Activated naive CD4-positive, alpha-beta T cell treated with anti-CD3 and anti-CD28 coated beads, Interleukin-2, amount 10 ng/mL, durations not matched to agents 7 days and 5 days (primary cell): ENCODE results near the gene PPP1R12B.
"Not testable (repeated sequence)": the region's sequence is repeated elsewhere in the genome, so short reads cannot be mapped to it uniquely, and the experiment has no call there.

Experiments used
- CTCF ChIA-PET: fragments of 350-600 bp; sonication (Branson Sonifier 250); formaldehyde crosslinking; loops from one replicate; lab custom pipeline; 2021; ENCODE audit warnings: antibody characterized with exemption; lab: Charles Lee
- DNase-seq: peaks from one replicate; pipeline ENCODE4 v3.0.0-alpha.2; 2020
- H3K27ac Mint-ChIP-seq: one replicate; pipeline ENCODE4 v1.8.0; 2021; ENCODE audit warnings: mild to moderate bottlenecking, moderate library complexity, mixed read lengths
- H3K27me3 Mint-ChIP-seq: one replicate; pipeline ENCODE4 v1.8.0; 2021; ENCODE audit warnings: mild to moderate bottlenecking, mixed read lengths
- H3K36me3 Mint-ChIP-seq: one replicate; pipeline ENCODE4 v1.8.0; 2021; ENCODE audit warnings: mixed read lengths
- H3K4me1 Mint-ChIP-seq: one replicate; pipeline ENCODE4 v1.8.0; 2021; ENCODE audit warnings: mixed read lengths
- H3K4me3 Mint-ChIP-seq: one replicate; pipeline ENCODE4 v1.8.0; 2021; ENCODE audit warnings: mild to moderate bottlenecking, moderate library complexity, mixed read lengths
- H3K9me3 Mint-ChIP-seq: one replicate; pipeline ENCODE4 v1.8.0; 2021; ENCODE audit warnings: mixed read lengths

Gene PPP1R12B

DNA sequence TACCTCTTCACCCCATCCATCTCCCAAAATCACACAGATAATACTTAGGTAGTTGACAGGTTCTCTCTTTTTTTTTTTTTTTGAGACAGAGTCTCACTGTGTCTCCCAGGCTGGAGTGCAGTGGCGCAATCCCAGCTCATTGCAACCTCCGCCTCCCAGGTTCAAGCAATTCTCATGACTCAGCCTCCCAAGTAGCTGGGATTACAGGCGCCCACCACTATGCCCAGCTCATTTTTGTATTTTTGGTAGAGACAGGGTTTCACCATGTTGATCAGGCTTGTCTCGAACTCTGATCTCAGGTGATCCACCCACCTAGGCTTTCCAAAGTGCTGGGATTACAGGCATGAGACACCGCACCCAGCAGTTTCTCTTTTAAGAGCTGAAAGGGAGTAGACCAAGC is 75.8 kb downstream of the PPP1R12B start:
- H3K4me3 Mint-ChIP-seq, CTCF ChIA-PET, H3K27me3 Mint-ChIP-seq, H3K9me3 Mint-ChIP-seq, H3K4me1 Mint-ChIP-seq, H3K27ac Mint-ChIP-seq, DNase-seq, H3K36me3 Mint-ChIP-seq: not testable (repeated sequence)

- H3K27me3 Mint-ChIP-seq, H3K4me1 Mint-ChIP-seq, DNase-seq, H3K4me3 Mint-ChIP-seq, H3K36me3 Mint-ChIP-seq, H3K9me3 Mint-ChIP-seq, CTCF ChIA-PET, H3K27ac Mint-ChIP-seq: not testable (repeated sequence)
These were observed 81.6 kb downstream of the PPP1R12B start for GRCh38 chr1:202430111-202430510.

GRCh38 chr1:202432338-202432737 is 83.8 kb downstream of the PPP1R12B start:
- DNase-seq, CTCF ChIA-PET, H3K36me3 Mint-ChIP-seq, H3K4me3 Mint-ChIP-seq, H3K4me1 Mint-ChIP-seq, H3K27ac Mint-ChIP-seq, H3K9me3 Mint-ChIP-seq, H3K27me3 Mint-ChIP-seq: not testable (repeated sequence)

DNA sequence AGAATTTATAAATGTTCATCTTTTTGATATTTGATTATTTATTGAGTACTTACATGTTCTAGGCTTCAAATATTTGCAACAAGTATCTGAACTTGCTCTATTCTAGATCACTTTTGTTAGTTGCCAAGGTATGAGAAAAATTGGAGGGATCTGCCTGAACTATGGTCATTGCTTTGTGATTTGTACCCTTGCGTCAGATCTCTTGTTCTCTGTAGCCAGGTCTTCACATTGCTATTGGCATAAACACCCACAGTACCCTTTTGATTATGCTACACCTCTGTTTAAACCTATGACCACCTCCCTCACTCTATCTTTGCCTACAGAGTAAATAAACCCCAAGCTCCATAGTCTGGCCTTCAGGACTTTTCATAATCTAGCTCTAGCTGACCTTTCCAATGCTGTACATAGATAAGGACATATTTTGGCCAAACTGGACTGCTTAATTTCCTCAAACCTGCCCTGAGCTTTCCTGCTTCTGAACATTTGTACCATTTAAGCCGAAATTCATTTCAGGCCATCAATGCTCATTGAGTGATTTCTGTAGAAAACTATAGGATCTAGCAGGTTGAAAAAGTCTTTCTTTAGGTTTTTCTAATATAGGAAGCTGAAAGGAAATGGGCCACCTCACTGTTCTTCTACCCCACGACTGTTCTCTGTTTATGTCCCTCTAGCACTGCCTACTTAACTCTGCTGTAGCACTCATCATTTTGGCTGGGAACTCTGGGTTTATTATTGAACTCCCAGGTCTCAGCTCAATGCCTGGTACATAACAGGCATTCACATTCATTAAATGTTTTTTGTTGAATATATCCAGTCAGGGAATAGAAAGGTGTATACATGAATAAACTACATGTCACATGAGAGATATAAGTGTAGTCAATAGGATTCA is 84.9 kb downstream of the PPP1R12B start:
- Mint-ChIP-seq H3K27me3 (no peaks in the 10 kb centered on the region), H3K4me3 (no peak overlapping the region), H3K4me1 (no peaks in the 10 kb centered on the region), H3K36me3 (peaks cover 5% of the 10 kb centered on the region), H3K27ac (no peak overlapping the region), H3K9me3 (no peaks in the 10 kb centered on the region)
- CTCF ChIA-PET, result no interaction called here
- no peak for DNase-seq

DNA sequence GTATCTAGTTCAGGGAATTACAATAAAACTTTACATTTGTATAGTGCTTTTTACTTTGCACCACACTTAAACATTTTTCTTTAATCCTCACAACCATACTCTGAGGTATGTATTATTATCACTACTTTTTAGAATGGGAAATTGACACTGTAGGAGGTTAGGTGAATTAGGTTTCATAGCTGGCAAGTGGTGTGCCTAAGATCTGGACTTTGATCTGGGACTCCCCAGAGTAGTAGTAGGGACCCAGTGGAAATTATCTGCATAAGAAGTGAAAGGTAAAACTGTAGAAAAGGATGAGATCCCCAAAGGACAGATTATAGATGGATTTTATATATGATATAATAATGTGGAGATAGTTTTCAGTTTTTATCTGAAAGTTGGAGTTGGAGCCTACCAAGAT is 85.6 kb downstream of the PPP1R12B start:
- H3K4me3 Mint-ChIP-seq, result no peak overlapping the region
- peaks cover 5% of the 10 kb centered on the region for H3K36me3 Mint-ChIP-seq
- CTCF ChIA-PET, result no interaction called here
- H3K27ac Mint-ChIP-seq, result no peak overlapping the region
- DNase-seq, result no peak
- no peaks in the 10 kb centered on the region for H3K4me1 Mint-ChIP-seq
- H3K27me3 Mint-ChIP-seq, result no peaks in the 10 kb centered on the region
- no peaks in the 10 kb centered on the region for H3K9me3 Mint-ChIP-seq

DNA sequence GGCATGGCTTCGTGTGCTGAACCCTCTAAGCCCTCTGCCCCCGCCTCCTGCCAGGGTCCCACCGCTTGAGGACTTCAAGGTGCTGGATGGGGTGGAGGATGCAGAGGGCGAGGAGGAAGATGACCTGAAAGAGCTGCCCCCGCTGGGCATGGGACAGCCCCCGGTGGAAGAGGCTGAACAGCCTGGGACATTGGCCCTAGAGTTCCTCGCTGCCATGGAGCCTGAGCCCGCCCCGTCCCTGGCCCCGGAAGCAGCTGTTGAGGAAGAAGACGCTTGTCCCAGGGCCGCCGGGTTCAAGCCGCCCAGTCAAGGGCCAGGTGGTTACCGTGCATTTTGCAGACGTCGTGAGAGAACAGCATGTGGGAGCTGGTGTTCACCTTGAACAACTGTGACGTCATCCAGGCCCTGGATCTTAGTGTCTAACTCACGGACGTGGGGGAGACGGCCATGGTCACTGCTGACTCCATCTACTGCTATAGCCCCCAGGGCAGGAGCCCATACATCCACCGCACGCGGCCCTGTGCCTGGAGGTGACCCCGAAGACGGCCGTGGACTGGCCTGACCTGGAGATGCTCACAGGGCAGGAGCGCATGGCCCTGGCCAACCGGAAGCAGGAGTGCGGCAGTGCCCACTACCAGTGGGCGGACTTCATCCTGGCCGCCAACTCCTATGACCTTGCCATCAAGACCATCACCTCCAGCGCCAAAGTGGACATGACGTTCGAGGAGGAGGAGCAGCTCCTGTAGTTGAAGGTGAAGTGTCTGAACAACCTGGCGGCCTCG is 90.1 kb downstream of the PPP1R12B start:
- CTCF ChIA-PET, result no interaction called here
- no peaks in the 10 kb centered on the region for H3K27me3 Mint-ChIP-seq
- no peaks in the 10 kb centered on the region for H3K4me1 Mint-ChIP-seq
- no peak overlapping the region for H3K27ac Mint-ChIP-seq
- H3K4me3 Mint-ChIP-seq, result no peak overlapping the region
- DNase-seq, result no peak
- peaks cover 11% of the 10 kb centered on the region for H3K36me3 Mint-ChIP-seq
- H3K9me3 Mint-ChIP-seq, result no peaks in the 10 kb centered on the region

DNA sequence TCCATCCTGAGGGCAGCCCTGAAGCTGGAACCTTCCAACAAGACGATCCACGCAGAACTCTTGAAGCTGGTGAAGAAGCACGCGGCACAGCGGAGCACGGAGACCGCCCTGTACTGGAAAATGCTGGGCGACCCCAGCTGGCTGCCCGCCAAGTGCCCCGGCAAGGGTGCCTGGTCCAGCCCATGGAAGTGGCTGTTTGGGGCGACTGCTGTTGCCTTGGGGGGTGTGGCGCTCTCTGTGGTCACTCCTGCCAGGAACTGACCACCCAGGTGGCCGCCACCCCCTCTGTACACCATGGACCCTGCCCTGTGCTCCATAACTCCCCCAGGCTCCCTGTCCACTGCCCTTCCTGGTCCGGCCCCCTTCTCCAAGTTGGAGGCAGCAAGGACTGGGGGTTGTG is 90.8 kb downstream of the PPP1R12B start:
- CTCF ChIA-PET, result no interaction called here
- H3K4me3 Mint-ChIP-seq, result no peak overlapping the region
- no peak overlapping the region for H3K27ac Mint-ChIP-seq
- DNase-seq, result no peak
- H3K9me3 Mint-ChIP-seq, result no peaks in the 10 kb centered on the region
- H3K27me3 Mint-ChIP-seq, result no peaks in the 10 kb centered on the region
- H3K4me1 Mint-ChIP-seq, result no peaks in the 10 kb centered on the region
- H3K36me3 Mint-ChIP-seq, result peaks cover 12% of the 10 kb centered on the region

- H3K9me3 Mint-ChIP-seq, DNase-seq, H3K4me1 Mint-ChIP-seq, H3K4me3 Mint-ChIP-seq, H3K27me3 Mint-ChIP-seq, H3K27ac Mint-ChIP-seq, CTCF ChIA-PET: not testable (repeated sequence)
- peaks cover 21% of the 10 kb centered on the region for H3K36me3 Mint-ChIP-seq
These were observed 99.6 kb downstream of the PPP1R12B start for GRCh38 chr1:202448140-202448539.

DNA sequence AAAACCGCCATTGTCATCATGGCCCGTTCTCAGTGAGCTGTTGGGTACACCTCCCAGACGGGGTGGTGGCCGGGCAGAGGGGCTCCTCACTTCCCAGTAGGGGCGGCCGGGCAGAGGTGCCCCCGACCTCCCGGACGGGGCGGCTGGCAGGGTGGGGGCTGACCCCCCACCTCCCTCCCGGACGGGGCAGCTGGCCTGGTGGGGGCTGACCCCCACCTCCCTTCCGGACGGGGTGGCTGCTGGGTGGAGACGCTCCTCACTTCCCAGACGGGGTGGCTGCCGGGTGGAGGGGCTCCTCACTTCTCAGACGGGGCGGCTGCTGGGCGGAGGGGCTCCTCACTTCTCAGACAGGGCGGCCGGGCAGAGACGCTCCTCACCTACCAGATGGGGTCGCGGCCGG is 103.1 kb downstream of the PPP1R12B start:
- H3K4me1 Mint-ChIP-seq, H3K4me3 Mint-ChIP-seq, H3K27me3 Mint-ChIP-seq, DNase-seq, CTCF ChIA-PET, H3K27ac Mint-ChIP-seq, H3K9me3 Mint-ChIP-seq: not testable (repeated sequence)
- peaks cover 21% of the 10 kb centered on the region for H3K36me3 Mint-ChIP-seq

DNA sequence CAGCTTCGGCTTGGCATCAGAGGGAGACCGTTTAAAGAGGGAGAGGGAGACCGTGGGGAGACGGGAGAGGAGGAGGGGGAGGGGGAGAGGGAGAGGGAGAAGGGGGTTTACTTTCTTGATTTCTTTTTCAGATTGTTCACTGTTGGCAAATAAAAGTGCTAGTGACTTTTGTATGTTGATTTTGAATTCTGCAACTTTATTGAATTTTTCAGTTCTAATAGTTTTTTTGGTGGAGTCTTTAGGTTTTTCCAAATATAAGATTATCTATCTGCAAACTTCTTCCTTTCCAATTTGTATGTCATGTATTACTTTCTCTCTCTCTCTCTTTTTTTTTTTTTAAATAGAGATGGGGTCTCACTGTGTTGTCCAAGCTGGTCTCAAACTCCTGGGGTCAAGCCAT is 104.0 kb downstream of the PPP1R12B start:
- Mint-ChIP-seq H3K36me3 (peaks cover 21% of the 10 kb centered on the region), H3K4me1 (peaks cover 4% of the 10 kb centered on the region), H3K9me3 (no peaks in the 10 kb centered on the region), H3K27ac (no peak overlapping the region), H3K27me3 (no peaks in the 10 kb centered on the region), H3K4me3 (no peak overlapping the region)
- no peak for DNase-seq
- CTCF ChIA-PET, result no interaction called here

DNA sequence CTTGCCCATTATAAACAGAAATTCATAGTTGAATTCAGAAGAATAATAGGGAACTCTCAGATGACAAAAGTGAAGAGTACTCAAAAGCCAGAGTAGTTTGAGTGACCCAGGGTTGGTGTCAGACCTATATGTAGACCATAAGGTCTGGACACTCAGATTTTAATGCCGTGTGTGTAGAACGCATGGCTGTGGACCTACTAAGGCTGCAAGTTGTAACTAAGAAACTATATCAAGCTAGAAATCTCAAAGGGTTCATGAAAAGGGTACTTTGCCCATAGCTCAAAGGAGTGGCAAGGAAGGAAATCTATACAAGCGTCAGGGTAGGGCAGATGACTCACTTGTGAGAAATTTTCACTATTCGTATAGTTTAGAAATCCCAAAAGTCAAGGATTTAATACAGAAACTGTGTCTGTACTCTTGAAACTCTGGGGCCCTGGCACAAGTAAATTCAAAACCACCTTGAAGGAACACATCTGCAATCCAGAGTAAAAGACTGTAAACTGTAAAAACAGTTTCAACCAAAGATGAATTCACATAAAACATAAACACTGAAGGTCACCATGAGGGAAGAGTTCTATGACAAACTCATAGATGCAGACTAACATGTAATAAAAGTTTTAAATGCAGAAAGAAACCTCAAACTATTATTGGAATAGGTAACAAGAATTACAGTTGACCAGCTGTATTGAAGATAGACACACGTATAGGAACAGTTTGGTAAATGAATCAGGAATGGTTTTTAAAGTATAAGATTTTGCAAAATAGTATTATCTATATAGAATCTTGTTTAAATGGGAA is 108.1 kb downstream of the PPP1R12B start:
- DNase-seq, H3K27ac Mint-ChIP-seq, H3K36me3 Mint-ChIP-seq, H3K4me1 Mint-ChIP-seq, CTCF ChIA-PET, H3K4me3 Mint-ChIP-seq, H3K27me3 Mint-ChIP-seq, H3K9me3 Mint-ChIP-seq: not testable (repeated sequence)

DNA sequence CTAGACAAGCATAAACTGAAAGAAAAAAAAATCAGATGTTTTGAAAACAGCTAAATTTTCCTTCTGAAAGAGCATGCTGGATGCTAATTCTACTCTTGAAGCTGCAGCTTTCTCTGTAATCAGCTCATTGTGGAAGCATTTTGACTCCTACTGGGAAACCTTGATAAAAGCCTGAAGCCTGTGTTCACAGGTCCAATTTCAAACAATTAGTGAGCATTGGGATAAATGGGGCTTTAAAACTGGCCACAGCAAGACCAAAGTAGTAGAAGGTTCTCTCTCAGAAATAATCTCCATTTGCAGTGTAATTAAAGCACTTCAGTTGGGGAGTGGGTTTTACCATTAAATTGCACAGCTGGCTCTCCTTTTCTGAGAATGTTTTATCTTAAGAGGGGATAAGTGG is 110.2 kb downstream of the PPP1R12B start:
- H3K36me3 Mint-ChIP-seq, H3K4me1 Mint-ChIP-seq, DNase-seq, H3K4me3 Mint-ChIP-seq, CTCF ChIA-PET, H3K9me3 Mint-ChIP-seq, H3K27ac Mint-ChIP-seq, H3K27me3 Mint-ChIP-seq: not testable (repeated sequence)

GRCh38 chr1:202459470-202460142 is 111.1 kb downstream of the PPP1R12B start:
- not testable (repeated sequence) for H3K4me1 Mint-ChIP-seq, H3K9me3 Mint-ChIP-seq, H3K27me3 Mint-ChIP-seq, DNase-seq, H3K36me3 Mint-ChIP-seq, H3K27ac Mint-ChIP-seq, H3K4me3 Mint-ChIP-seq
- CTCF ChIA-PET, result interaction anchor here (1.1 kb wide), 1 partner anchor 114 kb away, joined by 3 read pairs; no protein-coding TSS in a partner anchor

- not testable (repeated sequence) for DNase-seq, H3K9me3 Mint-ChIP-seq, H3K4me3 Mint-ChIP-seq, H3K36me3 Mint-ChIP-seq, H3K4me1 Mint-ChIP-seq, H3K27me3 Mint-ChIP-seq, H3K27ac Mint-ChIP-seq
- CTCF ChIA-PET, result interaction anchor here (1.1 kb wide), 1 partner anchor 114 kb away, joined by 3 read pairs; no protein-coding TSS in a partner anchor
These were observed 111.6 kb downstream of the PPP1R12B start for GRCh38 chr1:202460143-202460495.
